Measurements from ENCODE around the gene PSMA3.

The PSMA3 gene

DNA sequence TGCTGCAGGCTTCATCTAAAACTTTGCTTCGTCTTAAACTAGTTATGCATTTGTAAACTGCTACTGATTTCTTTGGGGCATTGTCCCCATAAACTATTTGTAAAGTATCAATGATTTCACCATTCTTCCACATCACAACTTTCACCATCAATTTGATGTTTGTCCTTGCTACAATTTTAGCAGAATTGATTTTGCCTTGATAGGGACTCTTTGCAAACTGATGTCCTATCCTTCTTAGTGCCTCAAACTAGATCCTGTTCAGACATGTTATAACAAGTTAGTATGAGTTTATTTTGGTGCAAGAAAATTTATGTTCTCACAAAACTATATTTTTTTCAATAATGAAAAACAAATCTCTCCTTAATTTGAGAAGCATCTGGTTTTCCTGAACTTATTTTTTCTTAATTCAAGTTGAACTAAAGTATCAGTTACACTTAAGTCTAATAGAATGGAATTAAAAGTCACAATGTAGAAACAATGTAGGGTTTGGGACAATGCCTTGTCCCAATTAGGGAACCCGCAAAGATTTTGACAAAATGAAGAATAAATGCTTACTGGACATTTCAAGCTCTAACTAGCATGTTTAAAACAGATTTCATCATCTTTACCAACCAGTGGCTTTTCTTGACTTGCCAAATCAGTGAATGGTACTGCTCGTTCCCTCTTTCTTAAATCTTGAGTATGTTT lies 43.6 kb downstream of the PSMA3 start:
- Histone ChIP-seq H3K27ac (peak overlapping the region; percentile 60), H3K9ac (no peak overlapping the region), H3K4me1 (peaks cover 12% of the 10 kb centered on the region), H3K36me3 (ENCODE audit: control insufficient read depth, insufficient read depth, low read length) (no peaks in the 10 kb centered on the region), H3K4me3 (ENCODE audit: low read depth, low read length) (no peak overlapping the region), H3K9me3 (ENCODE audit: control insufficient read depth, low read length) (no peaks in the 10 kb centered on the region), H3K27me3 (ENCODE audit: control insufficient read depth, insufficient read depth, low read length) (no peaks in the 10 kb centered on the region), H2AFZ (no peak overlapping the region), H3K79me2 (peaks cover 59% of the 10 kb centered on the region), H3K4me2 (ENCODE audit: low read length) (no peak overlapping the region)
- TF ChIP-seq, protein P1, sequence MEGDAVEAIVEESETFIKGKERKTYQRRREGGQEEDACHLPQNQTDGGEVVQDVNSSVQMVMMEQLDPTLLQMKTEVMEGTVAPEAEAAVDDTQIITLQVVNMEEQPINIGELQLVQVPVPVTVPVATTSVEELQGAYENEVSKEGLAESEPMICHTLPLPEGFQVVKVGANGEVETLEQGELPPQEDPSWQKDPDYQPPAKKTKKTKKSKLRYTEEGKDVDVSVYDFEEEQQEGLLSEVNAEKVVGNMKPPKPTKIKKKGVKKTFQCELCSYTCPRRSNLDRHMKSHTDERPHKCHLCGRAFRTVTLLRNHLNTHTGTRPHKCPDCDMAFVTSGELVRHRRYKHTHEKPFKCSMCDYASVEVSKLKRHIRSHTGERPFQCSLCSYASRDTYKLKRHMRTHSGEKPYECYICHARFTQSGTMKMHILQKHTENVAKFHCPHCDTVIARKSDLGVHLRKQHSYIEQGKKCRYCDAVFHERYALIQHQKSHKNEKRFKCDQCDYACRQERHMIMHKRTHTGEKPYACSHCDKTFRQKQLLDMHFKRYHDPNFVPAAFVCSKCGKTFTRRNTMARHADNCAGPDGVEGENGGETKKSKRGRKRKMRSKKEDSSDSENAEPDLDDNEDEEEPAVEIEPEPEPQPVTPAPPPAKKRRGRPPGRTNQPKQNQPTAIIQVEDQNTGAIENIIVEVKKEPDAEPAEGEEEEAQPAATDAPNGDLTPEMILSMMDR (IDR thresholded peaks at IDR 0.05), result no peak

DNA sequence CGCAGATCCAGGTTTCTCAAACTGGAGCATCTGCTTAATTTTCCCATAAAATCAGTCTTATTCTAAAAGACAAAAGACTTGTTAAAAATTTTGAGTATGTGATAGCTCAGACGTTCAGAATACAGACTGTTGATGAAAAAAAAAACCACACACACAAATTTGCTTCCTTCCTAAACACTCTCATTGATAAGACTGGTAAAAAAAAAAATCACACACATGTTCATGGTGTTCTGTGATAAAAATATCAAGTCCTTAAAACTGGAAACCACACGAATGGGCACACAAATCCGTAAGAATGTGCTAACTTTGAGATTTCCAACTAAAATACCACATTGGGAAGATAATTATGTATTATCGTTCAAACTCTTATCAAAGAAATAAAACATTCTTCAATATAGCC lies 47.0 kb downstream of the PSMA3 start:
- H3K4me3 ChIP-seq (ENCODE audit: low read depth, low read length), result no peak overlapping the region
- H3K27ac ChIP-seq, result no peak overlapping the region
- TF ChIP-seq, protein P1 (IDR thresholded peaks at IDR 0.05), result no peak
- no peaks in the 10 kb centered on the region for H3K27me3 ChIP-seq (ENCODE audit: control insufficient read depth, insufficient read depth, low read length)
- no peak overlapping the region for H3K9ac ChIP-seq
- no peaks in the 10 kb centered on the region for H3K9me3 ChIP-seq (ENCODE audit: control insufficient read depth, low read length)
- peaks cover 18% of the 10 kb centered on the region for H3K4me1 ChIP-seq
- peaks cover 66% of the 10 kb centered on the region for H3K79me2 ChIP-seq
- H2AFZ ChIP-seq, result no peak overlapping the region
- no peaks in the 10 kb centered on the region for H3K36me3 ChIP-seq (ENCODE audit: control insufficient read depth, insufficient read depth, low read length)
- H3K4me2 ChIP-seq (ENCODE audit: low read length), result no peak overlapping the region

- TF ChIP-seq, protein P1 (IDR thresholded peaks at IDR 0.05), result no peak
- Histone ChIP-seq H3K79me2 (peaks cover 66% of the 10 kb centered on the region), H3K9me3 (ENCODE audit: control insufficient read depth, low read length) (no peaks in the 10 kb centered on the region), H3K4me2 (ENCODE audit: low read length) (no peak overlapping the region), H3K4me1 (peaks cover 19% of the 10 kb centered on the region), H3K4me3 (ENCODE audit: low read depth, low read length) (no peak overlapping the region), H3K9ac (no peak overlapping the region), H3K27ac (no peak overlapping the region), H3K36me3 (ENCODE audit: control insufficient read depth, insufficient read depth, low read length) (no peaks in the 10 kb centered on the region), H2AFZ (no peak overlapping the region), H3K27me3 (ENCODE audit: control insufficient read depth, insufficient read depth, low read length) (no peaks in the 10 kb centered on the region)
Measured at GRCh38 chr14:58292187-58292586, 47.5 kb downstream of the PSMA3 start.

- no peak overlapping the region for H2AFZ ChIP-seq
- H3K9ac ChIP-seq, result no peak overlapping the region
- no peak overlapping the region for H3K27ac ChIP-seq
- H3K9me3 ChIP-seq (ENCODE audit: control insufficient read depth, low read length), result no peaks in the 10 kb centered on the region
- TF ChIP-seq, protein P1 (IDR thresholded peaks at IDR 0.05), result no peak
- H3K36me3 ChIP-seq (ENCODE audit: control insufficient read depth, insufficient read depth, low read length), result no peaks in the 10 kb centered on the region
- H3K4me2 ChIP-seq (ENCODE audit: low read length), result no peak overlapping the region
- H3K79me2 ChIP-seq, result peaks cover 59% of the 10 kb centered on the region
- H3K4me1 ChIP-seq, result peaks cover 8% of the 10 kb centered on the region
- H3K4me3 ChIP-seq (ENCODE audit: low read depth, low read length), result no peak overlapping the region
- H3K27me3 ChIP-seq (ENCODE audit: control insufficient read depth, insufficient read depth, low read length), result no peaks in the 10 kb centered on the region
Measured at GRCh38 chr14:58294201-58294600, 49.6 kb downstream of the PSMA3 start.

DNA sequence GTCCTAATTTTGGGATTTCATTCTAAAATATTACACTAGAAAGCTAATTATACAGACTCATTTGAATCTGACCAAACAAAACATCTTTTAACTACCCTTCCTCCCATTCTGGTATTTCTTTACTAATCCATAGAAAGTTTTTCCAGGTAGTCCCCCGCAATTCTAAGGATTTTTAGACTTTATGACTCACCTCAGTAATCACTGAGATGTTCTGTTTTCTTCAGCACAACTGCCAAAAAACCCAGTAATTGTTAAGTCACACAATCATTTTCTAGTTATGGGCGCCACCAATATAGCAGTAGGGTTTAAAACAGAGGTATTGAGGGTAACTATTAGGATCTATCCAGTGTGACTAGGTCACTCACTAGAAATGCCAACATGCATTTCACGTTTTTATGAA lies 52.1 kb downstream of the PSMA3 start:
- peak overlapping the region; percentile 13 for H3K9ac ChIP-seq

More for the DNA sequence above, 52.1 kb downstream of the PSMA3 start:
- peak overlapping the region; percentile 92 for H3K4me2 ChIP-seq (ENCODE audit: low read length)
- H3K4me1 ChIP-seq, result peaks cover 8% of the 10 kb centered on the region
- no peaks in the 10 kb centered on the region for H3K36me3 ChIP-seq (ENCODE audit: control insufficient read depth, insufficient read depth, low read length)
- peaks cover 43% of the 10 kb centered on the region for H3K79me2 ChIP-seq
- TF ChIP-seq, protein P1 (IDR thresholded peaks at IDR 0.05), result no peak
- peak overlapping the region; percentile 98 for H3K27ac ChIP-seq
- H3K27me3 ChIP-seq (ENCODE audit: control insufficient read depth, insufficient read depth, low read length), result no peaks in the 10 kb centered on the region
- no peak overlapping the region for H2AFZ ChIP-seq
- no peaks in the 10 kb centered on the region for H3K9me3 ChIP-seq (ENCODE audit: control insufficient read depth, low read length)
- H3K4me3 ChIP-seq (ENCODE audit: low read depth, low read length), result peak overlapping the region; percentile 81
